ENCODE measurements around the gene NEURL1B.

NEURL1B gene

DNA sequence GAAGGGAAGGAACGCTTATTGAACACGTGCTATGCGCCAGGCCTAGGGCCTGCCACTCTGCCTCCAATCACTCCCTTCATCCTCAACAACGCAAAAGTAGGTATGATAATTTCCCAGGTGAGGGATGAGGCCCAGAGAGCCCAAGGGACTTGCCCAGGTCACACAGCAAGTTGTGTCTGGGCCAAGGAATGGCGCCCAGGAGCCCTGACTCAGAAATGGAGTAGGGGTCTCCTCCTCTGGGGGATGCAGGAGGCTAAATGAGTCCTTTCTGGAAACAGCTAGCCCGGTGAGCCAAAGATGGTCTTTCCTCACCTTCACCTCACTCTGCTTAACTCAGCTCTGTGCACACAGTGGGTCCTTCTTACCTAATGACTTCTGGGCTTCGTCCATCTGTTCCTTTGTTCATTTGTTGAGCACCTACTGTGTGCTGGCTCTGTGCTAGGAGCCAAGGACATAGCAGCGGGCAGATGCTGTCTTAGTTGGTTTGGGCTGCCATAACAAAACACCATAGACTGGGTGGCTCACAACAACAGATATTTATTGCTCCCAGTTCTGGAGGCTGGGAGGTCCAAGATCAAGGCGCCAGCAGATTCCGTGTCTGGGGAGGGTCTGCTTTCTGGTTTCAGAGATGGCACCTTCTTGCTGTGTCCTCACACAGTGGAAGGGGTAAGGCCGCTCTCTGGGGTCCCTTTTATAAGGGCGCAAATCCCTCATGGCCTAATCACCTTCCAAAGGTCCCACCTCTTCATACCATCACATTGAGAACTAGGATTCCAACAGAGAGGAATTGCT is 22.3 kb upstream of the NEURL1B start:
- in situ Hi-C loops (cut with MboI; ENCODE audit: low sequenced_read_pairs) = no loop called here
- no peaks in the 10 kb centered on the region for H3K36me3 ChIP-seq (replicated peaks)

DNA sequence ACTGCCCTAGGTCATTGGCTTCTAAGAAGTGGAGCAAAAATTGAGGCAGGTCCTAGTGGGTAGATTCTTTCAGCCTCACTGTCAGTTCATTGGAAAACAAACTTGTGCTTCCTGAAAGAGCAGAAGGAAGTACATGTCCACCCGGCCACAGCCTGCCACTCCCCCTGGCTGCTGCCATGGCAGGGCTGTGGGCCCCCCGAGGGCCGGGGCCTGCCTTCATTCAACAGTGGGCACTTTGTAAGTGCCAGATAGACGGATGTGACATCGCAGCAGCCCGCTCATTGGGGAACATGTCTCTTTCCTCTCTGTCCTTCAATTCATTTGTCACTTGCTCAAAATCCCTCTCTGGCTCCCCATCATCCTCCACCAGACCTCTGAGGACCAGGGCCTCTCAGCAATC is 20.6 kb upstream of the NEURL1B start:
- Histone ChIP-seq H3K27me3 (ENCODE audit: low read depth) (no peaks in the 10 kb centered on the region), H3K9me3 (no peaks in the 10 kb centered on the region; the same call in 1 of the 2 replicates), H3K4me3 (no peak overlapping the region), H3K4me1 (no peaks in the 10 kb centered on the region), H3K36me3 (replicated peaks) (no peaks in the 10 kb centered on the region)
- no peak for DNase-seq (ENCODE audit: low spot score in 2 of 2)
- in situ Hi-C loops (cut with MboI; ENCODE audit: low sequenced_read_pairs) = no loop called here

More for the DNA sequence above, 22.3 kb upstream of the NEURL1B start:
- Histone ChIP-seq H3K9me3 (peaks cover 4% of the 10 kb centered on the region), H3K4me3 (no peak overlapping the region), H3K4me1 (no peaks in the 10 kb centered on the region), H3K27me3 (ENCODE audit: low read depth) (no peaks in the 10 kb centered on the region)
- no peak for DNase-seq (ENCODE audit: low spot score in 2 of 2)

DNA sequence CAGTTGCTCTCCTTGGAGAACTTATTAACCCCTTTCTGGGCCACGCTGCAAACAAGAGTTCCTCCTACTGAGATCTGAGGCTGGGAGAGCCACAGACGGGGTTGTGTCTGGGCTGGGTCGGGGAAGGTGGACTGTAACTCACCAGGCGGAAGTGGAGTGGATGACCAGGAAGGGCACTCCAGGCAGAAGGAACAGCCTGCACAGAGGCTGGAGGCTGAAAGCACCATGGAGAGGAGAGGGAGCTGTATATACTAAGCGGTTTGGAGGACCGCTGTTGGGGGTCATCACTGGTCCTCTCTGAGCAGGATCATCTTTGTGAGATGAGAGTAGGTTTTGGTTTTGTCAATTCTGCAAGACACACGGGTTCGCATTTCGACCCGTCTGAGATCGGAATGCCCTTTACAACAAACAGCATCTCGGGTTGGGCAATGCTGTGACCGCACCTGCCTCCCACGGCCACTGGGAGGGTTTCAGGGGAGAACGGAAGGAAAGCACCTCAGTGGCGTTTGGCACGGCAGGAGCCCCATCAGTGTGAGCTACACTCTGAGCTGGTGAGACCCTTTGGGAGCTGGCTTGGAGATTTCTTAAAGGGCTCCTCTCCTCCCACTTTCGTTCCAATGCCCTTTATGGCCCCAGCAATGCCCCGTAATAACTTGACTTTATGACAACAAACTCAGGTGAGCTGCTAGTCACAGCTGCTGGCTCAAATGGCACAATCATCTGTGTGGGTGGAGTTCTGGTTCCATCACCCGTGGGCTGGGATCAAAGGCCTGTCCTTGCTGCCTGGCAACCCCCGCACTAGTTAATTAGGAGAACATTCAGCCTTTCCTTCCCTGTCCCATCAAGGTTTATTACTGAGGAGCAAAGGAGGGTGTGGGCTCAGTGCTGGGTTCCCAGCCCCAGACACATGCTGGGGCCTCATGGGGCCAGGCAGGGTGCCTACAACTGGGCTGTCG is 18.7 kb upstream of the NEURL1B start:
- in situ Hi-C loops (cut with MboI; ENCODE audit: low sequenced_read_pairs) = no loop called here
- no peak for DNase-seq (ENCODE audit: low spot score in 2 of 2)
- Histone ChIP-seq H3K9me3 (no peaks in the 10 kb centered on the region), H3K36me3 (replicated peaks) (no peaks in the 10 kb centered on the region), H3K27me3 (ENCODE audit: low read depth) (no peaks in the 10 kb centered on the region), H3K4me3 (no peak overlapping the region), H3K4me1 (no peaks in the 10 kb centered on the region)

- no peak overlapping the region for H3K4me3 ChIP-seq
- no peaks in the 10 kb centered on the region for H3K27me3 ChIP-seq (ENCODE audit: low read depth)
- H3K4me1 ChIP-seq = no peaks in the 10 kb centered on the region
- DNase-seq (ENCODE audit: low spot score in 2 of 2) = no peak
- in situ Hi-C loops (cut with MboI; ENCODE audit: low sequenced_read_pairs) = no loop called here
- no peaks in the 10 kb centered on the region for H3K9me3 ChIP-seq
- no peaks in the 10 kb centered on the region for H3K36me3 ChIP-seq (replicated peaks)
Measured at GRCh38 chr5:172623313-172623980, 17.6 kb upstream of the NEURL1B start.

- Histone ChIP-seq H3K4me3 (no peak overlapping the region), H3K27me3 (ENCODE audit: low read depth) (no peaks in the 10 kb centered on the region), H3K4me1 (no peaks in the 10 kb centered on the region), H3K9me3 (no peaks in the 10 kb centered on the region), H3K36me3 (replicated peaks) (no peaks in the 10 kb centered on the region)
- in situ Hi-C loops (cut with MboI; ENCODE audit: low sequenced_read_pairs) = no loop called here
- DNase-seq (ENCODE audit: low spot score in 2 of 2) = no peak
Measured at GRCh38 chr5:172624083-172624995, 16.7 kb upstream of the NEURL1B start.

- no peaks in the 10 kb centered on the region for H3K27me3 ChIP-seq (ENCODE audit: low read depth)
- H3K9me3 ChIP-seq = no peaks in the 10 kb centered on the region
- H3K36me3 ChIP-seq (replicated peaks) = no peaks in the 10 kb centered on the region
- H3K4me3 ChIP-seq = no peak overlapping the region
- H3K4me1 ChIP-seq = no peaks in the 10 kb centered on the region
- DNase-seq (ENCODE audit: low spot score in 2 of 2) = no peak
- in situ Hi-C loops (cut with MboI; ENCODE audit: low sequenced_read_pairs) = no loop called here
Measured at GRCh38 chr5:172624996-172625964, 15.8 kb upstream of the NEURL1B start.

GRCh38 chr5:172626031-172626581 is 15.0 kb upstream of the NEURL1B start:
- in situ Hi-C loops (cut with MboI; ENCODE audit: low sequenced_read_pairs) = no loop called here
- Histone ChIP-seq H3K36me3 (replicated peaks) (no peaks in the 10 kb centered on the region), H3K27me3 (ENCODE audit: low read depth) (no peaks in the 10 kb centered on the region), H3K4me1 (no peaks in the 10 kb centered on the region), H3K9me3 (no peaks in the 10 kb centered on the region), H3K4me3 (no peak overlapping the region)
- no peak for DNase-seq (ENCODE audit: low spot score in 2 of 2)

- Histone ChIP-seq H3K4me1 (no peaks in the 10 kb centered on the region), H3K4me3 (no peak overlapping the region), H3K9me3 (no peaks in the 10 kb centered on the region), H3K36me3 (replicated peaks) (no peaks in the 10 kb centered on the region), H3K27me3 (ENCODE audit: low read depth) (no peaks in the 10 kb centered on the region; the same call in 1 of the 2 replicates)
- DNase-seq (ENCODE audit: low spot score in 2 of 2) = no peak
- in situ Hi-C loops (cut with MboI; ENCODE audit: low sequenced_read_pairs) = no loop called here
Measured at GRCh38 chr5:172630082-172630481, 11.0 kb upstream of the NEURL1B start.

- H3K36me3 ChIP-seq (replicated peaks) = no peaks in the 10 kb centered on the region
- no peak for DNase-seq (ENCODE audit: low spot score in 2 of 2)
- H3K4me3 ChIP-seq = no peak overlapping the region
- in situ Hi-C loops (cut with MboI; ENCODE audit: low sequenced_read_pairs) = no loop called here
- H3K4me1 ChIP-seq = no peaks in the 10 kb centered on the region
- H3K9me3 ChIP-seq = no peaks in the 10 kb centered on the region
- no peaks in the 10 kb centered on the region; the same call in 1 of the 2 replicates for H3K27me3 ChIP-seq (ENCODE audit: low read depth)
Measured at GRCh38 chr5:172630482-172630881, 10.6 kb upstream of the NEURL1B start.

- no peak for DNase-seq (ENCODE audit: low spot score in 2 of 2)
- in situ Hi-C loops (cut with MboI; ENCODE audit: low sequenced_read_pairs) = no loop called here
Measured at GRCh38 chr5:172630986-172631385, 10.1 kb upstream of the NEURL1B start.

DNA sequence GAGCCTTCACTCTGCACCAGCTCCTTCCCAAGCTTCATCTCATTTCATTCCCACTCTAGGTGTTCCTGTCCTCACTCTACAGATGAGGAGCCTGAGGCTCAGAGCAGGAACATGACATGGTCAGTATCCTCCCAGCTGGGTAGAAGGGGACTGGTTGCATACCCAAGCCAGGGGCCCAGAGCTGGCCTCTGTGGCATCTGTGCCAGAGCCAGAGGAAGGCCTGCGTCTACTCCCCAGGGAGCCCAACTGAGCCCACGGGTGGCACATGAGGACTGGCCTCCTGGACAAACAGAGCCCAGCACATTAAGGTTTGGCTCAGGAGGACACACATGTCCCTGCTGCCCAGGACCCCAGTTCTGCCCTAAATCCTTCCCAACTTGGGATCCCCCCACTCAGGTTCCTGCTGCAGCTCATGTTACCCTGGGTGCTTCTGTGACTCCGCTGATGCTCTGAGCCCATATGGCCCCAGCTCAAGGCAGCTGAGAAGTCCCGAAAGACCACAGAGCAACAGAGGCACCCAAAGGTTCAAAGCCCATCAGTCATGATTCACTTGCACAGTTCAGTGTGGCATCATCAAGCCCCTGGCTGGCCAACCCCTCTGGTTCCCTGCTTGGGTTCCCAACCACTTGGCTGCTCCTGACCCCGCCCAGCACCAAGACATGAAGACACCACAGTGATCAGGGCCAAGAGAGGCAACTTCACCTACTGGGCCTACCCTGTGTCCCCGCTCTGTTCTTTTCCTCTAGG is 8.5 kb upstream of the NEURL1B start:
- Histone ChIP-seq H3K27me3 (ENCODE audit: low read depth) (no peaks in the 10 kb centered on the region; the same call in 1 of the 2 replicates), H3K4me1 (no peaks in the 10 kb centered on the region), H3K36me3 (replicated peaks) (no peaks in the 10 kb centered on the region), H3K9me3 (no peaks in the 10 kb centered on the region), H3K4me3 (no peak overlapping the region)
- no peak for DNase-seq (ENCODE audit: low spot score in 2 of 2)
- in situ Hi-C loops (cut with MboI; ENCODE audit: low sequenced_read_pairs) = no loop called here

More at GRCh38 chr5:172630986-172631385, 10.1 kb upstream of the NEURL1B start:
- H3K4me1 ChIP-seq = no peaks in the 10 kb centered on the region
- H3K4me3 ChIP-seq = no peak overlapping the region
- no peaks in the 10 kb centered on the region; the same call in 1 of the 2 replicates for H3K27me3 ChIP-seq (ENCODE audit: low read depth)
- H3K9me3 ChIP-seq = no peaks in the 10 kb centered on the region
- no peaks in the 10 kb centered on the region for H3K36me3 ChIP-seq (replicated peaks)

All from HAP-1 (cell line).